ENCODE results near the gene BLID.

Gene BLID

DNA sequence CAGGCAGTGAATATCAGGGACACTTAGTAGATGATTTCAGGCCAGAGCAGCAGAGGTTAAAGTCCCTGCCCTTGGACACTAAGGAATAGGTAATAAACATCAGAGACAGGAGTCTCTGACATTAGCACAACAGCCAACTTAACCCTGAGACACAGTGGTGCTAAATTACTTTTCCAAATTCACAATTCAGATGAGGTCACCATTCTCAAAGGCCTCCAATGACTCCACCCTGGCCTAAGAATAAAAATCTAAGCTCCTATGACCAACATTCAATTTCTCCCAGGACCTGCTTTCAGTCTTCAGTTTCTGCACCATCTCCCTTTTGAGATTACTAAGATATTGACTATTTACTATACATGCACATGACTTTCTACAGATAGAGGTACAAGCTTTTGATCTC lies 42.0 kb downstream of the BLID start:
- no peak for DNase-seq

DNA sequence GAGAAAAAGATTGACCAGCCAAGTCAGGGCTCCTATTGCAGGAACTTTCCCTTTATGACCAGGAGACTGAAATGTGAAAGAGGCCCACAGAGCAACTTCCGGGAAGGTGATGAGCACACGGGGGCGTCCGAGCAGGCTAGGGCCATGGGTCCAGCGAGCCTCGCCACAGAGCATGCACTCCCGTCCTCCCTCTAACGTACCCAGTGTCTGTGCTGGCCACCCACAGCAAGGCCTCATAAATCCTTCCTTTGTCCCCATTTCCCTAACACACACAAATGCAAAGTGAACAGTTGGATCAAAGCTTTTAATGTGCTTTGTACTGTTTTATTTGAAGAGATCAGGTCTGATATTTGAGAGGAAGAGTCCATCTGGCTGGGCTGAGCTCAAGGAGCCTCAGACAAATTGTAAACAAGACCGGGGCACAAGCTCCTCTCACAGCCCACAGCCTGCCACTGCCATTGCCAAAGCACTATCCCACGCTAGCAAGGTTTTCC lies 44.3 kb downstream of the BLID start:
- DNase-seq = no peak

DNA sequence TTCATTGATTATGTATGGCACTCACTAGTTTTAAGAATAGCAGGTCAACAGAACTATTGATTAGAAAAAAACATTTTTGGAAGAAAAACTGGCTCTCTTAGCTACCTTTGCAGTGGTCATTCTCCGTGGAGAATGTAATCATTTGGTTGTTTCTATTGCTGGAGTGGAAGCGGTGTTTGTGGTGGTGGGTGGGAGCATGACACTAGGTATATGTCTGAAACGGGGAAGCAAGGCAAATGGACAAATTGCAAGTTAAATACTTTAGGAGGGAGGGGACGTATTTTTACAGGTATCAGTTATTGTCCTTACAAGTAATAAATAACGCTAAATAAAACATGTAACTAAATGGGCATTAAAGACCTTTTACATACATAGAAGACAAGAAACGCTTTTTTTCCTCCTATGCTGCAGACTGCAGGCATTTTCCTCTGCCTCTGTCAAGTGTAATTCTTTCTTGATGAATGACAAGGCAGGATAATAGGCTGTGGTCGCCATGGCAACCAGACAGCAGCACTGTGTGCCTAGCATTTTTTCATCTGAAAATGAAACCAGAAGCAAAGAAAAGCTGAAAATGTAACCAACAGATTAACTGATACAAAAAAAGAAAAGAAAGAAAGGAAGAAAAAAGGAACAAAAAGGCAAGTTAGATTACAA lies 46.2 kb downstream of the BLID start:
- DNase-seq = no peak

DNA sequence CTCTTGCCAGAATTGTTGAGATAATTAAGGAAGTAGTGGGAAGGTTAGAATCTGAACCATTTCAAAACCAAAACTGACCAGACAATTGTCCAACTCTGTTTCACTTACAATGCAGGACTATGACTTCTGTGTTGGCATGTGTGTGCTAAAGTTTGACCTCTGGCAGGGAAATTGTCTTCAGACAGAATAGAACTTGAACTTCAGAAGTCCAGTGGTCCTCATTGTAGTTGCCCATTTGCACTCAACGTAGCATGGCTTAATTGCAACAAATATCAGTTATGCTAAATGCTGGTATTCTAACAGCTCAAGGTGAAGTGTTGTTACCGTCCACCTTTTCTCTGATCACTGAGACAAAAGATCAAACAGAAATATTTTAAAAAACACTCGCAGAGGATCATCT lies 47.2 kb downstream of the BLID start:
- no peak for DNase-seq

DNA sequence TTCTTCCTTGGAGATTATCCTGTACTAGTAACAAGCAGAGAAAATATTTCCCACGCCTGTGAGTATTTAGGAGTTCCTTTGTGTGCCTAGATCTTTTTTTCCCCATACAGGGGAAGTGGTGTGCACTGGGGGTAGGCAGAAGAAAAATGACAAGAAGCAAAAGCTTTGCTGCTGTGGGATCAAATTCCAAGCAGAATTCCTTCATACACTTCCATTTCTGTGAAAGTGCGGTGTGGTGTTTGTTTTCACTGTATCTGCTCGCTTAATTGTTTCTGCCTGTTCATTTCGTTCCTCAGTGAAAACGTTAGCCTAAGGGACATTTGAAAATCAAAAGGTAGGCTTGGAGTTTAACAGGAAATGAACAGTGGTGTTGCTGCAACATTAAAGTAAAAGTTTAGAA lies 47.9 kb downstream of the BLID start:
- DNase-seq = no peak

Measured in CD4-positive, alpha-beta T cell treated with Interleukin-1 beta for 1 hour (primary cell).